ENCODE data around the gene LCE1C. TPM values are rescaled to one million over a fixed set of nuclear protein-coding genes. Genes with fewer than 3 reads are reported as not detected.

Gene LCE1C
- total RNA-seq, 1 experiment from 2014 or later: not detected

- Mint-ChIP-seq H3K4me1 (ENCODE audit: low read depth, unreplicated experiment) (no peaks in the 10 kb centered on the region), H3K9me3 (ENCODE audit: unreplicated experiment) (no peaks in the 10 kb centered on the region), H3K27me3 (ENCODE audit: insufficient read depth, unreplicated experiment) (peaks cover 17% of the 10 kb centered on the region), H3K27ac (ENCODE audit: unreplicated experiment) (no peak overlapping the region), H3K36me3 (ENCODE audit: insufficient read depth, unreplicated experiment) (no peaks in the 10 kb centered on the region), H3K4me3 (ENCODE audit: unreplicated experiment) (no peak overlapping the region)
- no peaks in the 10 kb centered on the region for H3K4me1 ChIP-seq
- H3K4me3 ChIP-seq (ENCODE audit: low read depth, low read length): no peak overlapping the region
- no peak for TF ChIP-seq CTCF (IDR thresholded peaks at IDR 0.05; ENCODE audit: insufficient read depth in 1 of 2, low read depth in 1 of 2, low read length in 1 of 2, severe bottlenecking in 1 of 2, unreplicated experiment in 1 of 2)
- ChIA-PET CTCF (no interaction called here), POLR2A (no interaction called here)
- no peak for DNase-seq
- H3K9me3 ChIP-seq: no peaks in the 10 kb centered on the region
- BruUV-seq (replicated peaks): no TSS peak
- intact Hi-C loops (cut with micrococcal nuclease; ENCODE audit: unreplicated experiment): no loop called here
- no peaks in the 10 kb centered on the region for H3K36me3 ChIP-seq (ENCODE audit: control insufficient read depth, insufficient read depth, low read length)
- no peaks in the 10 kb centered on the region; the same call in 1 of the 2 replicates for H3K27me3 ChIP-seq (replicated peaks; ENCODE audit: control insufficient read depth, insufficient read depth, low read length)
These were observed 36.0 kb downstream of the LCE1C start for GRCh38 chr1:152770411-152770810.

- no peaks in the 10 kb centered on the region for H3K36me3 Mint-ChIP-seq (ENCODE audit: insufficient read depth, unreplicated experiment)
- no peak for TF ChIP-seq CTCF (IDR thresholded peaks at IDR 0.05; ENCODE audit: insufficient read depth in 1 of 2, low read depth in 1 of 2, low read length in 1 of 2, severe bottlenecking in 1 of 2, unreplicated experiment in 1 of 2)
- H3K27ac Mint-ChIP-seq (ENCODE audit: unreplicated experiment): no peak overlapping the region
- no peaks in the 10 kb centered on the region for H3K4me1 ChIP-seq
- H3K4me3 Mint-ChIP-seq (ENCODE audit: unreplicated experiment): no peak overlapping the region
- BruUV-seq (replicated peaks): no TSS peak
- ChIA-PET CTCF (no interaction called here), POLR2A (no interaction called here)
- H3K9me3 Mint-ChIP-seq (ENCODE audit: unreplicated experiment): no peaks in the 10 kb centered on the region
- peaks cover 13% of the 10 kb centered on the region for H3K27me3 Mint-ChIP-seq (ENCODE audit: insufficient read depth, unreplicated experiment)
- intact Hi-C loops (cut with micrococcal nuclease; ENCODE audit: unreplicated experiment): no loop called here
- no peaks in the 10 kb centered on the region for H3K36me3 ChIP-seq (ENCODE audit: control insufficient read depth, insufficient read depth, low read length)
- H3K4me3 ChIP-seq (ENCODE audit: low read depth, low read length): no peak overlapping the region
- DNase-seq: no peak
- H3K4me1 Mint-ChIP-seq (ENCODE audit: low read depth, unreplicated experiment): no peaks in the 10 kb centered on the region
- H3K9me3 ChIP-seq: no peaks in the 10 kb centered on the region
- H3K27me3 ChIP-seq (replicated peaks; ENCODE audit: control insufficient read depth, insufficient read depth, low read length): no peaks in the 10 kb centered on the region; the same call in 1 of the 2 replicates
These were observed 37.5 kb downstream of the LCE1C start for GRCh38 chr1:152768847-152769533.

- Histone ChIP-seq H3K4me3 (ENCODE audit: low read depth, low read length) (no peak overlapping the region), H3K36me3 (ENCODE audit: control insufficient read depth, insufficient read depth, low read length) (no peaks in the 10 kb centered on the region), H3K27me3 (replicated peaks; ENCODE audit: control insufficient read depth, insufficient read depth, low read length) (no peaks in the 10 kb centered on the region), H3K9me3 (no peaks in the 10 kb centered on the region), H3K4me1 (no peaks in the 10 kb centered on the region)
- ChIA-PET POLR2A (no interaction called here), CTCF (no interaction called here)
- no peak for DNase-seq
- H3K4me1 Mint-ChIP-seq (ENCODE audit: low read depth, unreplicated experiment): no peaks in the 10 kb centered on the region
- intact Hi-C loops (cut with micrococcal nuclease; ENCODE audit: unreplicated experiment): no loop called here
- peaks cover 12% of the 10 kb centered on the region for H3K27me3 Mint-ChIP-seq (ENCODE audit: insufficient read depth, unreplicated experiment)
- no peak for TF ChIP-seq CTCF (IDR thresholded peaks at IDR 0.05; ENCODE audit: insufficient read depth in 1 of 2, low read depth in 1 of 2, low read length in 1 of 2, severe bottlenecking in 1 of 2, unreplicated experiment in 1 of 2)
- no peaks in the 10 kb centered on the region for H3K36me3 Mint-ChIP-seq (ENCODE audit: insufficient read depth, unreplicated experiment)
- no TSS peak for BruUV-seq (replicated peaks)
- H3K4me3 Mint-ChIP-seq (ENCODE audit: unreplicated experiment): no peak overlapping the region
- no peaks in the 10 kb centered on the region for H3K9me3 Mint-ChIP-seq (ENCODE audit: unreplicated experiment)
- no peak overlapping the region for H3K27ac Mint-ChIP-seq (ENCODE audit: unreplicated experiment)
These were observed 44.7 kb downstream of the LCE1C start for GRCh38 chr1:152761609-152762213.

All from Caco-2 (cell line).